Activated CD8-positive, alpha-beta T cell treated with anti-CD3 and anti-CD28 coated beads, Interleukin-2, amount 10 ng/mL, durations not matched to agents 7 days and 5 days (primary cell): ENCODE data around the gene KIF5A. TPM values are rescaled to one million over a fixed set of nuclear protein-coding genes. Genes with fewer than 3 reads are reported as not detected.
A peak's percentile ranks its signal among the peaks of the same experiment; 100 is the strongest.

Experiments used
- ATAC-seq: fragments of 150-1000 bp; cut with Tn5 transposase; one replicate; pipeline ENCODE4 v1.10.0; 2021; ENCODE audit warnings: moderate library complexity
- CTCF ChIA-PET: fragments of 350-600 bp; sonication (Branson Sonifier 250); formaldehyde crosslinking; loops from one replicate; lab custom pipeline; 2021; ENCODE audit warnings: antibody characterized with exemption; lab: Charles Lee
- POLR2A ChIA-PET: fragments of 350-600 bp; sonication (Branson Sonifier 250); formaldehyde crosslinking; loops from one replicate; lab custom pipeline; 2021; ENCODE audit warnings: antibody characterized with exemption; lab: Charles Lee
- DNase-seq: peaks from one replicate; pipeline ENCODE4 v3.0.0-alpha.2; 2020
- H3K27ac Mint-ChIP-seq: one replicate; pipeline ENCODE4 v1.8.0; 2021; ENCODE audit warnings: mild to moderate bottlenecking, mixed read lengths
- H3K27me3 Mint-ChIP-seq: one replicate; pipeline ENCODE4 v1.8.0; 2021; ENCODE audit warnings: low read depth, mixed read lengths
- H3K36me3 Mint-ChIP-seq: one replicate; pipeline ENCODE4 v1.8.0; 2021; ENCODE audit warnings: low read depth, mixed read lengths
- H3K4me1 Mint-ChIP-seq: one replicate; pipeline ENCODE4 v1.8.0; 2021; ENCODE audit warnings: low read depth, mixed read lengths
- H3K4me3 Mint-ChIP-seq: one replicate; pipeline ENCODE4 v1.8.0; 2021; ENCODE audit warnings: mild to moderate bottlenecking, mixed read lengths
- H3K9me3 Mint-ChIP-seq: one replicate; pipeline ENCODE4 v1.8.0; 2022; ENCODE audit warnings: mixed read lengths; ENCODE audit not compliant: insufficient read depth
- total RNA-seq, 2 experiments: library from RNA; stranded (reverse); gene quantifications; one replicate each; pipeline ENCODE4 v1.2.3, GENCODE V29; 2021

KIF5A gene
- total RNA-seq, 2 experiments from 2014 or later, result 0.99 to 1.4 TPM

DNA sequence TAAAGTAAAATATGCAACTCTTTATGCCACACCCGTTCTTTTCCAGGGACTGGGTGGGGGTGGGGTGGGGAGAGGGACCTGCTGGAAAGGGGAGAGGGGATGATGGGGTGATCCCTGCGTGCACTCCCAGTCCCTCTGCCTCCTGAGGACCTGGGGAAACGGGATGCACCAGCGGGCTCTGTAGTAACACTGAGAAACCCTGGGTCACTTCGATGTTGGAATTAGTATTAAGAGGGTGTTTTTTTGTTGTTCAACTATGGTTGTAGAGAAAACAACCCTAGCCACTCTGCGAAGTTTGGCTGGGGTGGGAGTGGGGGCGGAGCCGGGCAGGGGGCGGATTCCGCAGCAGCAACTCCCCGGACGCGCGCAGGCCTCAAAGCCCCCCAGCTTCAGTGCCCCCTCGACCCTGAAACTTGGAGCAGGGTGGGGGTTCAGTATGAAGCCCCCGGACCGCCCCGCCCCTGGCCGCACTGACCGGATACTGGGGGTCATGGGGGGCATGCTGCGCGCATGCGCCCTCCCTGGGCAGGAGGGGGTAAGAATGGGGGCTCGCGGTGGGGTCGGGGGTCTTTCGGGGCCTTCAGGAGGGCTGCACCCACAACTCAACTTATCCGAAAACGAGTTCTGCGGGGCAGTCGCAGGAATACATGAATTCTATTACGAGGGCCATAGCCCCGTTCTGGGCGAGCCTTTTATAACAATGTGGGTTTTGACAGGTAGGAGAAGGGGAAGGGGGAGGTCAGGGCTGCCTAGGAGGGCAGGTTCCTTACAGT is 60.1 kb downstream of the KIF5A start:
- H3K27ac Mint-ChIP-seq, result no peak overlapping the region
- no peak for DNase-seq
- H3K9me3 Mint-ChIP-seq, result no peaks in the 10 kb centered on the region
- H3K36me3 Mint-ChIP-seq, result no peaks in the 10 kb centered on the region
- ATAC-seq, result no peak
- ChIA-PET POLR2A (interaction anchor here (1.0 kb wide), 1 partner anchor 10 kb away, joined by 4 read pairs; no protein-coding TSS in a partner anchor), CTCF (interaction anchor here (1.0 to 1.7 kb wide), 3 partner anchors 13 to 27 kb away, joined by 3 to 5 read pairs (median 4); no protein-coding TSS in a partner anchor)
- peaks cover 19% of the 10 kb centered on the region for H3K4me1 Mint-ChIP-seq
- peaks cover 30% of the 10 kb centered on the region for H3K27me3 Mint-ChIP-seq
- H3K4me3 Mint-ChIP-seq, result peak overlapping the region; percentile 51

DNA sequence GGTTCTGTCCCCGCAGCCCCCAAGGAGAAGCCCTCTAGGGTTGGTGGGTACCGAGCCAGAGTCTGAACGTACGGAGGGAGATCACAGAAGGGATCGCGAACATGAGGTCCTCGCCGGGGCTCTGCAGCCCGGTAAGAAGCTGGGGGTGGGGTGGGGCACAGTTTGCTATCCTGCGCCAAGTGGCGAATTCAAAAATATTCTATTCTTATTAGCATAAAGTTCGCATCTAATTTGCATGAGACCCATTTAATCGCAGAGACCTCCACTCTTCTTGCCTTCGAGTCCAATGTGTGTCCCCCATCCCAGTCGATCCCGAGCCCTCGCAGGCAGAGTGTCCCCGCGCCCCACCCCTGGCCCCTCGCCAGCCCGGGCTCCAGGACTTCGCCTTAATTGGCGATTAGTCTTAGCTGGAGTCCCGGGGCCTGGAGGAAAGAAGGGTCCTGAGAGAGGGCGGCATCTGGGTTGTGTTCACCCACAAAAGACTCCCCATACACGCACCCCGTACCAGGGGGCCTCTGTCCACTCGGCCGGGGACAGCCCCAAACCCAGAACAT is 60.8 kb downstream of the KIF5A start:
- POLR2A ChIA-PET, result interaction anchor here (1.0 to 2.0 kb wide), 2 partner anchors 9 to 20 kb away, joined by 4 to 9 read pairs; partner anchors contain the start of gene PIP4K2C
- CTCF ChIA-PET, result interaction anchor here (1.0 to 1.5 kb wide), 4 partner anchors 12 to 27 kb away, joined by 3 to 4 read pairs (median 4); no protein-coding TSS in a partner anchor
- H3K9me3 Mint-ChIP-seq, result no peaks in the 10 kb centered on the region
- H3K36me3 Mint-ChIP-seq, result no peaks in the 10 kb centered on the region
- H3K4me3 Mint-ChIP-seq, result peak overlapping the region; percentile 51
- H3K4me1 Mint-ChIP-seq, result peaks cover 13% of the 10 kb centered on the region
- no peak overlapping the region for H3K27ac Mint-ChIP-seq
- no peak for ATAC-seq
- H3K27me3 Mint-ChIP-seq, result peaks cover 37% of the 10 kb centered on the region
- no peak for DNase-seq

DNA sequence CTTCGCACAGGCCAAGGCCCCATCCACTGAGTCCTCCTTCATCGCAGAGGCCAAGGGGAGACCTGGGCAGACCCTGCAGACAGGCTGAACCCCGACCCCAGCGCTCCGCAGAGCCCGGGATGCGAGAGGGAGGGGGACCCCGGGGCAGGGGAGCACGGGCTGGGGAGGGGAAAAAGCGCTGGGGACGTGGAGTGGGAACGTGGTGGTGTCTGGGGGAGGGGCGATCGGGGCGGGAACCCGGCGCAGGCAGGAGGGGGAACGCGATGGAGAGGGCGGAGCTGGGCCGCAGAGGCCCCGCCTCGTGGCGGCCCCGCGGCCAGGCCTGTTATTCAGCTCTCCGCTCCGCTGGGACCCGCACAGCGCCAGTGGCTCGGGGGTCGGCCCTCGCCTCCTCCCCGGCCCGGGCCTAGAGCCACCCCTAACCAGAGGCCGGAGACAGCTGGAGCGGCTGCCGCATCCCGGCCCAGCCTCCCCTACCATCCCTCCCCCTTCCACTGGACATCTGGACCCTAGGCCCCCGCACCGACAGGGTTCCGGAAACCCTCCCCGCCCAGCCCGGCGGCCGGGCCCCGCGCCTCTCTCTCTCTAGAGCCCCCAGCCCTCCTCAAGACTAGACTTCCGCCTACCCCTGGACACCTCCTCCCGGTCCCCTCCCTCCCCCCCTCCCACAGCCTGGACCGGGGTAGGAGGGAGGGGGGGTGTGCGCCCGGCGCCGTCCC is 61.4 kb downstream of the KIF5A start, which contains the start of gene ARHGEF25:
Gene ARHGEF25 (plus strand): TSS at position 328 of the 719 bp plus-strand sequence. CDS start 460 bp downstream, outside the sequence.
- Mint-ChIP-seq H3K4me1 (peaks cover 10% of the 10 kb centered on the region), H3K4me3 (peak within 1 kb of the TSS; percentile 51), H3K27ac (no peak within 1 kb of the TSS), H3K36me3 (no peaks in the 10 kb centered on the region), H3K27me3 (peaks cover 42% of the 10 kb centered on the region), H3K9me3 (no peaks in the 10 kb centered on the region)
- peak; percentile 45 for DNase-seq
- ChIA-PET CTCF (interaction anchor here (1.0 to 2.1 kb wide), 6 partner anchors 9 to 28 kb away, joined by 3 to 5 read pairs (median 4); no protein-coding TSS in a partner anchor), POLR2A (interaction anchor here (1.0 to 2.0 kb wide), 2 partner anchors 9 to 20 kb away, joined by 4 to 9 read pairs; partner anchors contain the start of gene PIP4K2C)
- peak; percentile 77 for ATAC-seq

DNA sequence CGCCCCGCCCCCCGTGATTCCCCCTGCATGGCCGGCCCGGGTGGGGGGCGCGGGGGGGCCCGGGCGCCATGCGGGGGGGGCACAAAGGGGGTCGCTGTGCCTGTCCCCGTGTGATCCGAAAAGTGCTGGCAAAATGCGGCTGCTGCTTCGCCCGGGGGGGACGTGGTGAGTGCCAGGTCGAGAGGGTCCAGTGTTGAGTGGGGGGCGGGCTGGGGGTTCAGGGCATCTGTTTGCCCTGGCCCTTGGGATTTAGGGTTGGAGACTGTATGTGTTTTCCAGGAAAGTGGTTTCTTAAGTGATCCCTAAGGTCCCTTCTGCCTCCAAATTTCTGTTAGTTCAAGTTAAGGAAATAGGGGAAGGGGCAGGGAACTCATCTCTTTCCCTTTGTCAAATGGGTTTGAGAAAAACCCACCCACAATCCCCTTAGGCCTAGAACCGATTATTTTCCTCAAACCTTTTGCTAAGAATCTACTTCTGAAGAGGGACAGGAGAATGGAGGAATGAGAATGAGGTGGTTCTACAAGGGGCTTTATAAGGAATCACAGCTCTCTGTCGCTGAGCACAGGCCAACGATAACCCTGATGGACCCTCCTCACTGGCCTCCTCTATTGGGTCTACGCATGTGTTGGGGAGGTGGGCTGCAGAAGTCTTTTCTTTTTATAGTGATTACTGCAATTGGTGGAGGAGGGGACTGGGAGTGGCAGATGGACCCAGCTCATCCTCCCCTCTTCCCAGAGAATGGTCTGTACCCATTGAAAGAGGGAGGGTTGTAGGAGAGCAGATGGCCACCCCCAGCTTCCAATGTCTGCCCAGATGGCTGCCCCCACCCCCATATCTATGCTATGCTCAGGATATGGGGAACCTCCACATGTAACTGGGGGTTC is 62.2 kb downstream of the KIF5A start:
- Mint-ChIP-seq H3K4me1 (peaks cover 10% of the 10 kb centered on the region), H3K27me3 (peaks cover 49% of the 10 kb centered on the region), H3K27ac (no peak overlapping the region), H3K9me3 (no peaks in the 10 kb centered on the region), H3K36me3 (no peaks in the 10 kb centered on the region), H3K4me3 (peak overlapping the region; percentile 49)
- no peak for DNase-seq
- ATAC-seq, result no peak
- ChIA-PET POLR2A (interaction anchor here (2.0 kb wide), 1 partner anchor 21 kb away, joined by 9 read pairs; the partner anchor contains the start of gene PIP4K2C), CTCF (interaction anchor here (1.0 to 2.1 kb wide), 6 partner anchors 9 to 29 kb away, joined by 3 to 10 read pairs (median 4); partner anchors contain the start of gene B4GALNT1)

DNA sequence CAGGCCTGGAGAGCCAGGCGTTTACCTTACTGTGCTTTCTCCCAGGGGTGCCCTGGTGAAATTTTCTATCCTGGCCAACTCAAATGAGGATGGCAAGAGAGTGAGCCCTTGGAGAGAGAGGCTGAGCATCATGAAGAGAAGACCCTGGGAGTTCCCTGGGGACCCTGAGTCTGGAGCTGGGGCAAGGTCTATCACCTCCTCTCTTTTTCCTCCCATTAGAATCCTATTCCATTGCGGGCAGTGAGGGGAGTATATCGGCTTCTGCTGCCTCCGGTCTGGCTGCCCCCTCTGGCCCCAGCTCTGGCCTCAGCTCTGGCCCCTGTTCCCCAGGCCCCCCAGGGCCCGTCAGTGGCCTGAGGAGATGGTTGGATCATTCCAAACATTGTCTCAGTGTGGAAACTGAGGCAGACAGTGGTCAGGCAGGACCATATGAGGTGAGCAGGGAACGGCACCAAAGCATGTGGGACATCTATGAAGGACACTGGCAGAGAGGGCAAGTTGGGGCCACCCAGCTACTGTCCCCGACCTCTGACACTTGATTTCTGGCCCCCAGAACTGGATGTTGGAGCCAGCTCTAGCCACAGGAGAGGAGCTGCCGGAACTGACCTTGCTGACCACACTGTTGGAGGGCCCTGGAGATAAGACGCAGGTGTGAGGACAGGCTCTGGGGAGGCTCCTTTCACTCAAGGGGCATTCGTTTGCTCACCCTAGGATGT is 63.0 kb downstream of the KIF5A start:
- Mint-ChIP-seq H3K4me3 (no peak overlapping the region), H3K4me1 (peaks cover 10% of the 10 kb centered on the region), H3K27ac (no peak overlapping the region), H3K36me3 (no peaks in the 10 kb centered on the region), H3K27me3 (peaks cover 57% of the 10 kb centered on the region), H3K9me3 (no peaks in the 10 kb centered on the region)
- DNase-seq, result no peak
- ChIA-PET POLR2A (interaction anchor here (1.0 kb wide), 1 partner anchor 22 kb away, joined by 4 read pairs; no protein-coding TSS in a partner anchor), CTCF (interaction anchor here (1.8 to 4.3 kb wide), 5 partner anchors 8 to 154 kb away, joined by 4 to 28 read pairs (median 6); partner anchors contain the start of genes B4GALNT1 and GLI1)
- no peak for ATAC-seq

GRCh38 chr12:57613427-57614109 is 63.7 kb downstream of the KIF5A start:
- Mint-ChIP-seq H3K27me3 (peaks cover 63% of the 10 kb centered on the region), H3K4me3 (no peak overlapping the region)

DNA sequence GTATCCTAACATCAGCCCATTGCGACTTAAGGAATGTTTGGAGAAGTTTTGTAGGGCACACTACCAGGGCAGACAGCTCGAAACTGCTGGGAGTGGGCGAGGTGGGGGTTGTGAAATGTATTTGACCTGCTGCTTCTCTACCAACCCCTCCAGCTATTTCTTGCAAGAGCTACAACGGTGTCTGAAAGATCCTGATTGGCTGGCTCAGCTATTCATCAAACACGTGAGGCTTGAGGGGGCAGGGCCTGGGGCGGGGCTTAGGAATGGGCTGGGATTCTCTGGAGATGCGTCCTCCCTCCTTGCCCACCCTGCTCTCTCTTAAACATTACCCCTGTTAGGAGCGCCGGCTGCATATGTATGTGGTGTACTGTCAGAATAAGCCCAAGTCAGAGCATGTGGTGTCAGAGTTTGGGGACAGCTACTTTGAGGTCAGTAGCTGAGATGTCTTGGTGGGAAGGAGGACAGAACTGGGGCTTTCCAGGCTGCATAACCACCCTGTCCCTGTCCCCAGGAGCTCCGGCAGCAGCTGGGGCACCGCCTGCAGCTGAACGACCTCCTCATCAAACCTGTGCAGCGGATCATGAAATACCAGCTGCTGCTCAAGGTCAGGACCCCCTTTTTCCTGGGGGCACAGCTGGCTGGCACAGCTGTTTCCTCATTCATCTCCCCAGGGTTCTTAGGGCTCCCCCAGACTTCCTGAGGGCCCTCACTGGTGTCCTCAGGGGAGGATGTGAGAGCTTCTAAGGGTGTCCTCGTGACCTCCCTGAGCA is 64.5 kb downstream of the KIF5A start:
- no peaks in the 10 kb centered on the region for H3K36me3 Mint-ChIP-seq
- peaks cover 15% of the 10 kb centered on the region for H3K4me1 Mint-ChIP-seq
- H3K27me3 Mint-ChIP-seq, result peaks cover 71% of the 10 kb centered on the region
- no peaks in the 10 kb centered on the region for H3K9me3 Mint-ChIP-seq
- no peak overlapping the region for H3K27ac Mint-ChIP-seq
- no peak for ATAC-seq
- DNase-seq, result no peak
- ChIA-PET CTCF (interaction anchor here (1.0 to 4.3 kb wide), 8 partner anchors 9 to 156 kb away, joined by 3 to 28 read pairs (median 4); partner anchors contain the start of genes B4GALNT1 and GLI1), POLR2A (interaction anchor here (0.9 kb wide), 1 partner anchor 9 kb away, joined by 3 read pairs; no protein-coding TSS in a partner anchor)
- H3K4me3 Mint-ChIP-seq, result no peak overlapping the region

More at GRCh38 chr12:57613427-57614109, 63.7 kb downstream of the KIF5A start:
- no peak overlapping the region for H3K27ac Mint-ChIP-seq
- H3K36me3 Mint-ChIP-seq, result no peaks in the 10 kb centered on the region
- no peaks in the 10 kb centered on the region for H3K9me3 Mint-ChIP-seq
- DNase-seq, result no peak
- POLR2A ChIA-PET, result interaction anchor here (1.0 kb wide), 1 partner anchor 23 kb away, joined by 4 read pairs; no protein-coding TSS in a partner anchor
- H3K4me1 Mint-ChIP-seq, result peaks cover 10% of the 10 kb centered on the region
- CTCF ChIA-PET, result interaction anchor here (1.4 to 4.3 kb wide), 5 partner anchors 8 to 155 kb away, joined by 3 to 28 read pairs (median 6); partner anchors contain the start of genes B4GALNT1 and GLI1
- ATAC-seq, result no peak

GRCh38 chr12:57614948-57615500 is 65.2 kb downstream of the KIF5A start:
- DNase-seq (no peak), ATAC-seq (no peak)
- POLR2A ChIA-PET, result interaction anchor here (0.9 kb wide), 1 partner anchor 10 kb away, joined by 3 read pairs; no protein-coding TSS in a partner anchor
- H3K27me3 Mint-ChIP-seq, result peaks cover 76% of the 10 kb centered on the region
- H3K4me3 Mint-ChIP-seq, result no peak overlapping the region
- CTCF ChIA-PET, result interaction anchor here (1.0 to 4.3 kb wide), 6 partner anchors 9 to 127 kb away, joined by 3 to 28 read pairs (median 4); no protein-coding TSS in a partner anchor
- no peaks in the 10 kb centered on the region for H3K9me3 Mint-ChIP-seq
- H3K36me3 Mint-ChIP-seq, result no peaks in the 10 kb centered on the region
- H3K27ac Mint-ChIP-seq, result no peak overlapping the region
- H3K4me1 Mint-ChIP-seq, result peaks cover 17% of the 10 kb centered on the region
